Vein endothelial cell (primary cell): ENCODE data around the gene WNT8A. TPM values are rescaled to one million over a fixed set of nuclear protein-coding genes. Genes with fewer than 3 reads are reported as not detected.

Experiments
- small RNA-seq: library from RNA; depleted of rRNA; stranded (forward); fragments of <200 nt; gene quantifications from one replicate; pipeline ENCODE3, GENCODE V24; 2012
- total RNA-seq: library from RNA; depleted of rRNA; stranded (reverse); fragments of >200 nt; gene quantifications from 2 replicates; pipeline ENCODE4 v1.2.3, GENCODE V29; 2012

Gene WNT8A, protein sequence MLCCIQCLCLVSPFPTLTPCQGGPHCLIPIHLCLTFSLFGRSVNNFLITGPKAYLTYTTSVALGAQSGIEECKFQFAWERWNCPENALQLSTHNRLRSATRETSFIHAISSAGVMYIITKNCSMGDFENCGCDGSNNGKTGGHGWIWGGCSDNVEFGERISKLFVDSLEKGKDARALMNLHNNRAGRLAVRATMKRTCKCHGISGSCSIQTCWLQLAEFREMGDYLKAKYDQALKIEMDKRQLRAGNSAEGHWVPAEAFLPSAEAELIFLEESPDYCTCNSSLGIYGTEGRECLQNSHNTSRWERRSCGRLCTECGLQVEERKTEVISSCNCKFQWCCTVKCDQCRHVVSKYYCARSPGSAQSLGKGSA
- under 0.01 TPM in 1 of 2 replicates, not detected in the other for total RNA-seq

DNA sequence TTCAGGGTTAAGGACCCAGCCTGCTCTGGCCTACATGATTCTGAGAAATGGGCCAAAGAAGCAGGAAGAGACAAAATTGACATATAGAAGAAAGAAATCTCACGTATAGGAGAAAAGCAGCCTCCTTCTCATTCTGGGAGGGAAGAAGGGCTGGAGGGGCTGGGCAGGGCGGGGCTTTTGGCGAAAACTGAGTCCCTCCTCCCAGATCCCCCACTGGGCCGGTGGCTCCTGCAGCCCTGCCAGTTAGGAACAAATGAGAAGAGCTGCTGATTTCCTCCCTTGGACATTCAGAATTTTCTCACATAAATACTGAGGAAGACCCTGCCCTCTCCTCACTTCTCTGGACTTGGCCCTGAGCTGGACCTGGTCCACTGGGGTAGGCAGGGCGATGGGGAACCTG is at the start of gene WNT8A:
Gene WNT8A, plus strand, starts transcription at position 332 of the 400 bp plus-strand sequence. CDS start 95 bp downstream, outside the sequence.

DNA sequence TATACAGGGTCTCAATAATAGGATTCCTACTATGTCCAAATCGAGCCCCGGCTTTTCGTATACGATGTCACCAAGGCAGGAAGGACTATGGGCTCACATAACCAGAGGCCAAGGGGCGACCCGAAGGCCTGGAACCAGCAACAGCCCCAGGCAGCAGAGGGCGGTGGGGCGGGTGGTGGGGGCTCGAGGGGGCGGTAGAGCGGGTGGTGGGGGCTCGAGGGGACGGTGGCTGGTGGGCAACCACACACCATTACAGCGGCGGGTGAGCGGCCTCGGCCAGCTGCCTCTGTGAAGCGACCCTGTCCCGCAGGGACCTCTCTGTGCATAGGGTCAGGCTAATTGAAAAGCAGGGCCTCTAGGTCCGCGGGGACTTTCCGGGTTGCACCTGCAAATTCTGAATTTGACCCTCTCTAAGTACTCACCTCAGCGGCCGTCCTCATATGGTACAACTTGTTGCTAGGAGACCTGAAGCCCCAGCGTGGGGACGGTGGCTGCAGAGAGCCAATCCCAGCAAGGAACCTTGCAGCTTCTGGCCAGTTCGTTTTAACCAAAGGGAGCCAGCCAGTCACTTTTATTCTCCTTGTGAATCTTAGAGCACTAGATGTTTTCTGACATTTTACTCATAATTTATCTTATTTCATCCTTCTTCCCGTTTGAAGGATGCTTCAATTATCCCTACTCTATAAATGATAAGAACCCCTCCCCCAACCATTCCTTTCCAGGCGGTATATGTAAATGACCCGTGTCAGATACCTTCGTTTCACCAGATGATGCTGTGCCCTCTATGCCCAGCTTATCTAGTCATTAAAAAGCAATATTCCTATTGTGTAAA is 55.3 kb downstream of the WNT8A start, which contains the start of gene NME5:
Gene NME5, minus strand, starts transcription at position 480 of the 832 bp plus-strand sequence. CDS start 648 bp downstream, outside the sequence.

Small RNAs within 50 kb of the gene (small RNA-seq; reads per million reads assigned to genes)
- gene RNU6-1148P, result not detected
- 0.21 reads per million for gene RNU6-460P
- gene RNU6-888P, result 0.40 reads per million, percentile 21 among the genes with 10 or more reads in this experiment

Other genes starting within 250 kb of the WNT8A start
- not detected in 2 replicates for gene MYOT, start 216.2 kb upstream of the WNT8A start, total RNA-seq
- gene PKD2L2, start 194.6 kb upstream of the WNT8A start, total RNA-seq, result 0.10 TPM in 1 of 2 replicates, not detected in the other
- gene FAM13B, start 51.0 kb upstream of the WNT8A start, total RNA-seq, result 25.5 and 30.5 TPM in 2 replicates
- 1.4 and 2.6 TPM in 2 replicates for gene NME5, start 55.4 kb downstream of the WNT8A start, total RNA-seq
- gene BRD8, start 94.6 kb downstream of the WNT8A start, total RNA-seq, result 30.1 and 50.0 TPM in 2 replicates
- 33.6 and 61.7 TPM in 2 replicates for gene KIF20A, start 95.1 kb downstream of the WNT8A start, total RNA-seq
- 34.0 and 39.6 TPM in 2 replicates for gene CDC23, start 129.3 kb downstream of the WNT8A start, total RNA-seq
- gene GFRA3, start 190.6 kb downstream of the WNT8A start, total RNA-seq, result 0.10 TPM in 1 of 2 replicates, not detected in the other
- gene CDC25C, start 247.8 kb downstream of the WNT8A start, total RNA-seq, result 4.2 and 7.9 TPM in 2 replicates